Ectodermal cell (in vitro differentiated cells): ENCODE results near the gene TSHZ1. TPM values are rescaled to one million over a fixed set of nuclear protein-coding genes. Genes with fewer than 3 reads are reported as not detected.

Experiments
- H3K27ac ChIP-seq: 2 replicates; pipeline ENCODE4 v1.7.0; 2013; ENCODE audit warnings: mild to moderate bottlenecking, low read depth, low read length; ENCODE audit not compliant: insufficient read depth, poor library complexity, severe bottlenecking
- H3K27me3 ChIP-seq: 2 replicates; pipeline ENCODE4 v1.7.0; 2013; ENCODE audit warnings: mild to moderate bottlenecking, low read length; ENCODE audit not compliant: insufficient read depth, control insufficient read depth, poor library complexity, severe bottlenecking
- H3K36me3 ChIP-seq: one replicate; pipeline ENCODE4 v1.7.0; 2013; ENCODE audit warnings: low read length; ENCODE audit not compliant: control insufficient read depth, insufficient read depth
- H3K4me1 ChIP-seq: one replicate; pipeline ENCODE4 v1.7.0; 2013; ENCODE audit warnings: low read length; ENCODE audit not compliant: control insufficient read depth, insufficient read depth
- H3K4me3 ChIP-seq: 2 replicates; pipeline ENCODE4 v1.7.0; 2013; ENCODE audit warnings: low read depth, low read length, control low read depth; ENCODE audit not compliant: insufficient read depth
- H3K9me3 ChIP-seq: 2 replicates; pipeline ENCODE4 v1.7.0; 2013; ENCODE audit warnings: mild to moderate bottlenecking, low read length, moderate library complexity; ENCODE audit not compliant: control insufficient read depth
- WGBS, 2 experiments: methylation state at CpG; one replicate each; pipeline ENCODE4 v1.1.7; 2013; ENCODE audit warnings: missing lambda C conversion rate in 2 of 2; 5-methylcytosine and 5-hydroxymethylcytosine counted together
- polyA plus RNA-seq, 4 experiments: library from polyadenylated mRNA; stranded (reverse); fragments of 50-300 nt; gene quantifications; one replicate each; pipeline ENCODE4 v1.2.3, GENCODE V29; 2013

Gene TSHZ1, protein sequence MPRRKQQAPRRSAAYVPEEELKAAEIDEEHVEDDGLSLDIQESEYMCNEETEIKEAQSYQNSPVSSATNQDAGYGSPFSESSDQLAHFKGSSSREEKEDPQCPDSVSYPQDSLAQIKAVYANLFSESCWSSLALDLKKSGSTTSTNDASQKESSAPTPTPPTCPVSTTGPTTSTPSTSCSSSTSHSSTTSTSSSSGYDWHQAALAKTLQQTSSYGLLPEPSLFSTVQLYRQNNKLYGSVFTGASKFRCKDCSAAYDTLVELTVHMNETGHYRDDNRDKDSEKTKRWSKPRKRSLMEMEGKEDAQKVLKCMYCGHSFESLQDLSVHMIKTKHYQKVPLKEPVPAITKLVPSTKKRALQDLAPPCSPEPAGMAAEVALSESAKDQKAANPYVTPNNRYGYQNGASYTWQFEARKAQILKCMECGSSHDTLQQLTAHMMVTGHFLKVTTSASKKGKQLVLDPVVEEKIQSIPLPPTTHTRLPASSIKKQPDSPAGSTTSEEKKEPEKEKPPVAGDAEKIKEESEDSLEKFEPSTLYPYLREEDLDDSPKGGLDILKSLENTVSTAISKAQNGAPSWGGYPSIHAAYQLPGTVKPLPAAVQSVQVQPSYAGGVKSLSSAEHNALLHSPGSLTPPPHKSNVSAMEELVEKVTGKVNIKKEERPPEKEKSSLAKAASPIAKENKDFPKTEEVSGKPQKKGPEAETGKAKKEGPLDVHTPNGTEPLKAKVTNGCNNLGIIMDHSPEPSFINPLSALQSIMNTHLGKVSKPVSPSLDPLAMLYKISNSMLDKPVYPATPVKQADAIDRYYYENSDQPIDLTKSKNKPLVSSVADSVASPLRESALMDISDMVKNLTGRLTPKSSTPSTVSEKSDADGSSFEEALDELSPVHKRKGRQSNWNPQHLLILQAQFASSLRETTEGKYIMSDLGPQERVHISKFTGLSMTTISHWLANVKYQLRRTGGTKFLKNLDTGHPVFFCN (N-terminal part only)
- 3.2 TPM for polyA plus RNA-seq (2013, experiment 1 of 4)
- 1.7 TPM for polyA plus RNA-seq (2013, experiment 2 of 4)
- 5.3 TPM for polyA plus RNA-seq (2013, experiment 3 of 4)
- 5.0 TPM for polyA plus RNA-seq (2013, experiment 4 of 4)

DNA sequence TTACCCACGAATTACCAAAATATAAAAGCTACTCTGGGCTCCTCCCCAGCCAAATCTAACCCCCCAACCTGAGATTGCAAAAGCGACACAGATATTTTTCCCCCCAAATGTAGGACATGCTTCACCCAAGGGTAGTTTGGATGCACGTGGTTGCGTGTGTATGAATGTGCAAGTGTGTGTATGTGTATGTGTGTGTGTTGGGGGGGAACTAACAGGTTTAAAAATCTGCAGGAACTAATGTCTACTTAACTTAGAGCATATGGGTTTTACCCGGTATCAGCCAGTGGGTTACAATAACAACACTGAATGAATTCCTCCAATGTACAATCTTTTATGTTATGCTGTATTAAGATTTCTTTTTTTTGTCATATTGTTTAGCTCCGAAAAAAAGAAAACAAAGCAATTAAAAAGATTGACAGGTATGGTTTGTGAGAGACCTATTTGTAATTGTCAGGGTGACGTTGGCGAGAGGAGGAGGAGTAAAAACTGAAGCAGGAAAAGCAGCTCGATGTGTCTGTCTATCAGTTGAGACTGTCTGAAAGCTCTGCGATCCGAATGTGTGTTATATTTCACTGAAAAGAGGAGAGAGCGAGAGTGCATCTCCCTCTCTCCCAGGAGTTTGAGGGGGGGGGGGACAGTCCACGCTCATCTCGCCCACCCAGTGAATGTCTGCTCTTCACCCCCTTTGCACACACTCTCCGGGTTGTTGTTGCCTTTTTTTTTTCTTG is at the start of gene TSHZ1:
TSHZ1 (plus strand) TSS at position 524 of the 728 bp plus-strand sequence. CDS start 1,080 bp downstream, outside the sequence.
- peaks cover 87% of the 10 kb centered on the region for H3K27me3 ChIP-seq
- H3K36me3 ChIP-seq: no peaks in the 10 kb centered on the region
- 3 to 5% methylated on average over 12 of the region's 15 CpGs for WGBS, 2 experiments
- no peaks in the 10 kb centered on the region for H3K9me3 ChIP-seq
- H3K4me1 ChIP-seq: peaks cover 22% of the 10 kb centered on the region
- H3K4me3 ChIP-seq: peak within 1 kb of the TSS; percentile 76
- peak within 1 kb of the TSS; percentile 26 for H3K27ac ChIP-seq

DNA sequence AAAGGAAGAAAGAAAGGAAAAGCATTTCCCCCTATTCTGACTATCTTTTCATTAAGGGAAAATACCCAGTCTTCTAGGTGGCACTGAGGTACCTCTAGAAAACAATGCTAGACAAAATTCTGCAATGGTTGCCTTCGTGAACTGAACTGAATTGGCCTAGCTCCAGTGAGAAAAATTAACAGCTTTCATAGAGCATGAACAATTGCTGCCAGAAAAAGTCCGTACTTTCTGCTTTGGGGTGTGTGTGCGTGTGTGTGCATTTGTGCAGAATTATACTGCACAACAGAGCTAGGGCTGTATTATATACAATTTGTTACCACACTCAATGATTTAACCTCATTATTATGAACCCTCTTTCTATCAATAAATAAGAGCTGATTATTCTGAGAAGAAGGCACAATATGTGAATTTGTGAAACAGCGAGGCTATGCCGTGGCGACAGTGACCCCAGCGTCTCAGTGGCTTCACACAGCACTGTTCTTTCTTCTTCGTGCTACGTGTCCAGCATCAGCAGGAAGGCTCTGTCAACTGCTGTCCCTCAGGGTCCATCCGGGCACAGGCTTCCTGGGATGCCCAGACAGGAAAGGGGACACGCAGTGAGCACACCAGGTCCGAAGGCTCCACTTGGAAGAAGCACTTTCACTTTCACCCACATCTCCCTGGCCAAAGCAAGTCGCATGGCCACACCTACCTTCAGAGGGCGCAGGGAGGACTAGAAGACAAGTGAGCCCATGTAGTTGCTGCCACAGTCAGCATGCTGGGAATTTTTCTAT is 49.2 kb upstream of the TSHZ1 start:
- no peak overlapping the region for H3K27ac ChIP-seq
- H3K27me3 ChIP-seq: no peaks in the 10 kb centered on the region
- H3K36me3 ChIP-seq: no peaks in the 10 kb centered on the region
- 93 to 95% methylated on average over 13 to 14 of the region's 14 CpGs for WGBS, 2 experiments
- no peak overlapping the region for H3K4me3 ChIP-seq
- H3K9me3 ChIP-seq: no peaks in the 10 kb centered on the region
- H3K4me1 ChIP-seq: peaks cover 12% of the 10 kb centered on the region

DNA sequence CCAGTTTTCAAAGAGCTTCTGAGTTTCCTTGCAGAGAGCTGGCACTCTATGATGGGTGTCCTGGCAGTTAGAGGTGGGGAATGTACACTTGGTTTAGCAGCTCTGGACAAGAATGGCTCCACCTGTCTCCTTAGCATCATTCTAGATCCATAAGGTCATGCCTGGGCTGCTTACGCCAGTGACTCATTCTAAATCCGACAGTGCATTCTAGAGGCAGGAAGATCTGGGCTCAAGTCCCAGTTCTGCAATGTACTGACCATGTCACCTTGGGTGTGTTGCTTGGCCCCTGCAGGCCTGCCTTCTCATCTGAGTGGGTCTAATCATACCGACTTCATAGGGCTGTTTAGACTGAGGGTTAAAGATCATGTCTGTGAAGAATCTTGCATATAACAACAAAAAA is 48.1 kb upstream of the TSHZ1 start:
- Histone ChIP-seq H3K4me1 (peaks cover 12% of the 10 kb centered on the region), H3K9me3 (no peaks in the 10 kb centered on the region), H3K27me3 (no peaks in the 10 kb centered on the region), H3K4me3 (no peak overlapping the region), H3K27ac (no peak overlapping the region), H3K36me3 (no peaks in the 10 kb centered on the region)
- 88 to 93% methylated on average over 3 of the region's 3 CpGs for WGBS, 2 experiments

DNA sequence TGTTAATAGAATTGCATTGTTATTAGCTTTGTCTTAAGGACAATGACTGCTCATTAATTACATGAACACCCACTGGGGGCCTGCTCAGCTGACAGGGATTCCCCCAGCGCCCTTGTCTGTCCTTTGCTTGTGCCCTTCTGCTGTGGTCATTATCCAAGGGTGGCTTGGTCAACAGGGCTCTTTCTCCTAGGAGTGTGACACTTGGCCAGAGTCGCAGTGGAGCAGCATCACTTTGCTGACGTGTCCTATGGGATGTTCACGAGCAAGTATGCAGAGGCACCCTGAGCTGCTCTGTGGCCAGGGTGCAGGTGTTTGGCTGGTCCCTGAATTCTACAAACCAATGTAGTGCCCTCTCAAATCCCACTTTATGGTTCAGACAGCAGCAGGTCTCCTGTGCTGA is 47.6 kb upstream of the TSHZ1 start:
- Histone ChIP-seq H3K27me3 (no peaks in the 10 kb centered on the region), H3K27ac (no peak overlapping the region), H3K4me1 (peaks cover 12% of the 10 kb centered on the region), H3K9me3 (no peaks in the 10 kb centered on the region), H3K36me3 (no peaks in the 10 kb centered on the region), H3K4me3 (no peak overlapping the region)
- WGBS, 2 experiments: 89 to 91% methylated on average over 4 of the region's 4 CpGs

DNA sequence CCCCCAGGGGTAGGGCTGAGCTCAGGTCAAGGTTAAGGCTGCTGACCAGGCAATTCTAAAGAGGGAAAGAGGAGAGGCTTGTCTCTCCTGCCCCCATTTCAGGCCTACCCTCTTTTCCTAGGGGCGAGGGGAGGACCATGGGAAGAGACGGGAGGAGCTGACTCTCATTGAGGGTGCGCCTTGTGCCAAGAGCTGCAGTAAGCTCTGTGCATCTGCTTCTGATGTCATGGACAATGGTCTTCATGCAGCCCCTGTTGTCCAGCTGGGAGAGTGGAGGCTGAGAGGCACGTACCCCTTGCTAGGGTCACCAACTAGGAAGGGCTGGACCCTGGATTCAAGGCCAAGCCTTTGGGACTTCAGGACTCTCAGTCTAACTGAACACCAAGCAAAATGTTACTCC is 46.9 kb upstream of the TSHZ1 start:
- Histone ChIP-seq H3K4me3 (no peak overlapping the region), H3K36me3 (no peaks in the 10 kb centered on the region), H3K27ac (no peak overlapping the region), H3K27me3 (no peaks in the 10 kb centered on the region), H3K9me3 (no peaks in the 10 kb centered on the region), H3K4me1 (peaks cover 12% of the 10 kb centered on the region)
- WGBS, 2 experiments: 91 to 94% methylated on average over 4 of the region's 4 CpGs

DNA sequence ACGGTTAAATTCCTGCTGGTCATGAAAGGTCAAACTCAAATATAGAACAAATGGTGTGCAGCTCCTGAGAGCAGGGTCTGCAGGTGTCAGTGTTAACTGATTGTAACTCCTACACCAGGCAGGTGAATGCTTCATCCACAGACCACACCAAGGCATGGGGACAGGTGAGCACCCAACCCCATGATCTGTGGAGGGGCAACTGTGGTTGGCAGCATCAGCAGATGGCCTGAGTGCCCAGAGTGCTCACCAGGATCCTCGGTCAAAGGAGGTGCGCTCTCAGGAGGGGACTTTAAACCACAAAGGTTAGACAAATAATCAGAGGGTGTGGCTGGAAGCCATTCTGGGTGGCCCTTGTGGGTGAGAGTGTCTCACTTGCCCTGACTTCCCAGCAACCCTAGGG is 46.1 kb upstream of the TSHZ1 start:
- 96 to 98% methylated on average over 3 of the region's 3 CpGs for WGBS, 2 experiments
- no peak overlapping the region for H3K4me3 ChIP-seq
- H3K27ac ChIP-seq: no peak overlapping the region
- peaks cover 7% of the 10 kb centered on the region for H3K4me1 ChIP-seq
- H3K27me3 ChIP-seq: no peaks in the 10 kb centered on the region
- H3K36me3 ChIP-seq: no peaks in the 10 kb centered on the region
- H3K9me3 ChIP-seq: no peaks in the 10 kb centered on the region

DNA sequence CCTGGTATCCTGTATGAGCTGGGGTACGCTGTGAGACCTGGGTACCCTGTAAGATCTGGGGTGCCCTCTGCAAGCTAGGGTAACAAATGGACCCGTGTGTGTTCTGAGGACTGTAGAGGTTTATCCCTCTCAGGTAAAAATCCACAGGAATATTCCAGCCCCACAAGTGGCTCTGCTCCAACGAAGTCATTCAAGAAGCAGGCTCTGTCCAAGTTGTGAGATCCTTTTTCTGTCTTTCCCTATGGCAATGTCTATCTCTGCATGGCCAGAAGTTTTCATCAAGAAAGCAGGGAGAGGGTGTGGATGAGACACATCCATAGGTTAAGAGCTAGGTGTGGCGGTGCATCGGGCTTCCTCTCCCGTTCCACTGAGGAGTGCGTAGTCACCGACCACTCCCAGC is 44.7 kb upstream of the TSHZ1 start:
- H3K9me3 ChIP-seq: no peaks in the 10 kb centered on the region
- no peak overlapping the region for H3K4me3 ChIP-seq
- WGBS, 2 experiments: 90 to 95% methylated on average over 8 of the region's 8 CpGs
- H3K36me3 ChIP-seq: no peaks in the 10 kb centered on the region
- H3K27ac ChIP-seq: no peak overlapping the region
- no peaks in the 10 kb centered on the region for H3K4me1 ChIP-seq
- H3K27me3 ChIP-seq: no peaks in the 10 kb centered on the region

DNA sequence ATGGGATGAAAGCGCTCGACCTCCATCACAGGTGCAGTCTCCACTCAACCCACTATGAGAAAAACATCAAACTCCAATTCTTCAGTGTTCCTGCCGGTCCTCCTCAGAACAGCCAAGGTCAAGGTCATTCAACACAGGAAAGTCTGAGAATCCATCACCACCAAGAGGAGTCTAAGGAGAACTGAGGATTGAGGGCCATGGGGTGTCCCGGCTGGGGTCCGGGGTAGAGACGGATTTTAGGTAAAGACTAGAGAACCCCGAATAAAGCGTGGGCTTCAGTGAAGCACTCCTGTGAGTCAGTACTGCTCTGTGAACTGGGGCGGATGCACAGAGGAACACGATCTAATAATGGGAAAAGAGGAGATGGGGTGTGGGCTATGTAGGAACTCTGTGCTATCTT is 43.5 kb upstream of the TSHZ1 start:
- H3K4me1 ChIP-seq: no peaks in the 10 kb centered on the region
- H3K4me3 ChIP-seq: no peak overlapping the region
- no peaks in the 10 kb centered on the region for H3K27me3 ChIP-seq
- no peak overlapping the region for H3K27ac ChIP-seq
- no peaks in the 10 kb centered on the region for H3K36me3 ChIP-seq
- WGBS, 2 experiments: 94 to 96% methylated on average over 10 of the region's 10 CpGs
- H3K9me3 ChIP-seq: no peaks in the 10 kb centered on the region
